IPS-NIHi7 (cell line): Measurements from ENCODE around the gene TAF11L13.

Source experiments
- DNase-seq: peaks from one replicate; pipeline ENCODE4 v3.0.0; 2012; ENCODE audit warnings: mixed read lengths; ENCODE audit errors: extremely low spot score

The TAF11L13 gene

GRCh38 chr5:17679597-17680203 lies 47.8 kb downstream of the TAF11L13 start:
- no peak for DNase-seq

GRCh38 chr5:17680737-17681136 lies 48.8 kb downstream of the TAF11L13 start:
- no peak for DNase-seq
